GM12874 (cell line): ENCODE results near the gene TOM1L2.

Experiments used
- CTCF ChIP-seq: IDR thresholded peaks from 2 replicates; pipeline ENCODE4 v1.5.1; 2011; ENCODE audit warnings: low read depth, mild to moderate bottlenecking, control low read depth, low read length, moderate library complexity; ENCODE audit not compliant: insufficient read depth

TOM1L2 gene

GRCh38 chr17:17979778-17980177, 7.6 kb upstream of the TOM1L2 start:
- no peak for TF ChIP-seq CTCF

- no peak for TF ChIP-seq CTCF
These were observed 6.6 kb upstream of the TOM1L2 start for GRCh38 chr17:17978481-17979424.

DNA sequence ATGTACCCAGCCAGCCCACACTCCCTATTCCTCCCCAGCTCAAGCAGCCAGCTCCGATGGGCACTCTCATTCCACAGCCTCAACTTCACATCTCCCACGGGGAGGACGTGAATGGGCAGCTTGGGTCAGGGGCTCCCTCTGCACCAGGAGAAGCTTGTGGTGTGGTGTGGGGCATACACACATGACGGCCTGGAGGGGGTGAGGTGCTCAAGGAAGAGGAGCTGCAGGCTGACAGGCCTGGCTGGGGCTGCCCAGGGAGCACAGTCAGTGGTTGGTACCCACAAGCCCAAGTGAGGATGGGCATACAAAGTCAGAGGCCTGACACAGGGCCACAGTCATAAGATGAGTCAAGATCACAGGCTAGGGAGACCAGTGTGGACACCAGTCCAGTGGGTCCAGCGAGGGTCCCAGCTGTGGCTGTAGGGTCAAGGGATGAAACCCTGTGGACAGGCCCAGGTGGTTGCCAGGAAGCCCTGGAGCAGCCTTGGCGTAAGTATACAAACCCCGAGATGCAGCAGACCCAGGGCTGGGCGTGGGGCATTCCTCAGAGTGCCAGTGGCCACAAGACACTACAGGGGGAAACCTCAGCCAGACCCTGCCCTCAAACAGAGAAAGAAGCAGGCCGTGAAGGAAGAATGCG, 4.9 kb upstream of the TOM1L2 start:
- TF ChIP-seq CTCF: no peak

DNA sequence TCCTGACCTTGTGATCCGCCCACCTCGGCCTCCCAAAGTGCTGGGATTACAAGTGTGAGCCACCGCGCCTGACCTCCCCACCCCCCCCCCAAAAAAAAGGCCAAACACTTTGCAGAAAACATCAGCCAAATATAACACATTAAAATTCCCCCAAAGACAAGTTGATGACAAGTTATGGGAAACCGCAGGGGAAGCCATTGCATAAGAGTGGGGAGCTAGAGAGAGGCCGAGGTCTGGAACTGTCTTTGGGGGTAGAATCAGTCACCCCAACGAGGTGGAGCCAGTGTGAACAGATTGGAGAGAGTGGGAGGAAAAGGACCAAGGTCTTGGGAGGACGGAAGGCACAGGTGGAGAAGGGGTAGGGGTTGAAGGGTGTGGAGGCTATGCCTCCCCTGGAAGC, 3.2 kb upstream of the TOM1L2 start:
- no peak for TF ChIP-seq CTCF

- TF ChIP-seq CTCF: no peak
These were observed 703 bp upstream of the TOM1L2 start for GRCh38 chr17:17972952-17973254.

GRCh38 chr17:17971431-17972125, 622 bp downstream of the TOM1L2 start:
- TF ChIP-seq CTCF: no peak

- TF ChIP-seq CTCF: no peak
These were observed 1.3 kb downstream of the TOM1L2 start for GRCh38 chr17:17970699-17971430.
